ENCODE data around the gene TAF1B.

GRCh38 chr2:9970200-9971044, 127.1 kb downstream of the TAF1B start:
- TF ChIP-seq, protein P1, sequence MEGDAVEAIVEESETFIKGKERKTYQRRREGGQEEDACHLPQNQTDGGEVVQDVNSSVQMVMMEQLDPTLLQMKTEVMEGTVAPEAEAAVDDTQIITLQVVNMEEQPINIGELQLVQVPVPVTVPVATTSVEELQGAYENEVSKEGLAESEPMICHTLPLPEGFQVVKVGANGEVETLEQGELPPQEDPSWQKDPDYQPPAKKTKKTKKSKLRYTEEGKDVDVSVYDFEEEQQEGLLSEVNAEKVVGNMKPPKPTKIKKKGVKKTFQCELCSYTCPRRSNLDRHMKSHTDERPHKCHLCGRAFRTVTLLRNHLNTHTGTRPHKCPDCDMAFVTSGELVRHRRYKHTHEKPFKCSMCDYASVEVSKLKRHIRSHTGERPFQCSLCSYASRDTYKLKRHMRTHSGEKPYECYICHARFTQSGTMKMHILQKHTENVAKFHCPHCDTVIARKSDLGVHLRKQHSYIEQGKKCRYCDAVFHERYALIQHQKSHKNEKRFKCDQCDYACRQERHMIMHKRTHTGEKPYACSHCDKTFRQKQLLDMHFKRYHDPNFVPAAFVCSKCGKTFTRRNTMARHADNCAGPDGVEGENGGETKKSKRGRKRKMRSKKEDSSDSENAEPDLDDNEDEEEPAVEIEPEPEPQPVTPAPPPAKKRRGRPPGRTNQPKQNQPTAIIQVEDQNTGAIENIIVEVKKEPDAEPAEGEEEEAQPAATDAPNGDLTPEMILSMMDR (IDR thresholded peaks at IDR 0.05 in 2 of 3, conservative IDR thresholded peaks at IDR 0.05 in 1 of 3; ENCODE audit: control insufficient read depth in 2 of 3, extremely low read depth in 1 of 3, insufficient read depth in 1 of 3, low read depth in 3 of 3, low read length in 3 of 3) = no peak
- no peak for TF ChIP-seq FOS (IDR thresholded peaks at IDR 0.05; ENCODE audit: borderline replicate concordance, extremely low read depth, insufficient read length)
- TF ChIP-seq EZH2 (IDR thresholded peaks at IDR 0.05; ENCODE audit: borderline replicate concordance, control insufficient read depth, low read depth, low read length) = no peak
- no peak for TF ChIP-seq POLR2AphosphoS5 (IDR thresholded peaks at IDR 0.05; ENCODE audit: low read length)
- no peak for TF ChIP-seq KAT2A (conservative IDR thresholded peaks at IDR 0.05; ENCODE audit: control insufficient read depth, low read depth, low read length)
- no peak for TF ChIP-seq TAF1 (IDR thresholded peaks at IDR 0.05; ENCODE audit: borderline replicate concordance, low read depth, low read length)
- TF ChIP-seq YY1 (IDR thresholded peaks at IDR 0.05; ENCODE audit: low read depth, low read length) = no peak
- no peak for TF ChIP-seq SMAD5 (IDR thresholded peaks at IDR 0.05; ENCODE audit: low read depth)
- no peak for TF ChIP-seq EGR1 (IDR thresholded peaks at IDR 0.05; ENCODE audit: borderline replicate concordance in 1 of 2, low read depth in 2 of 2, low read length in 2 of 2)
- TF ChIP-seq RFX5 (IDR thresholded peaks at IDR 0.05; ENCODE audit: low read depth, low read length) = no peak

All from GM12878 (cell line).